Activated CD8-positive, alpha-beta memory T cell treated with anti-CD3 and anti-CD28 coated beads for 48 hours (primary cell): ENCODE results near the gene MYBPC2.

ENCODE experiments used
- DNase-seq, 3 experiments: peaks; one replicate each; pipeline ENCODE4 v3.0.0-alpha.2; 2020; ENCODE audit warnings: low read depth in 2 of 3, low spot score in 2 of 3

MYBPC2 gene

GRCh38 chr19:50513746-50514345 is 81.2 kb downstream of the MYBPC2 start, which contains the start of gene ASPDH:
Gene ASPDH, minus strand, starts transcription at chr19:50513913. Its CDS starts 90 bp downstream, at chr19:50513823.
- DNase-seq = no peak

GRCh38 chr19:50514346-50515167 is 81.9 kb downstream of the MYBPC2 start:
- DNase-seq = no peak

GRCh38 chr19:50515168-50515561 is 82.5 kb downstream of the MYBPC2 start:
- DNase-seq = no peak
